Body of pancreas (tissue), 4 donors: Measurements from ENCODE around the gene ENPP3. TPM values are rescaled to one million over a fixed set of nuclear protein-coding genes. Genes with fewer than 3 reads are reported as not detected.

ENCODE experiments used
- ATAC-seq: fragments of 150-250 bp; one replicate; pipeline ENCODE4 v1.9.1; 2016
- DNase-seq, 4 donors: peaks; one replicate each; pipeline ENCODE4 v3.0.0-alpha.2; 2019
- H3K27ac ChIP-seq, 4 donors: fragments of 200-600 bp; sonication (generic); 1 replicate in 3 of 4; 2 replicates in 1 of 4; pipeline versions ENCODE4 v1.5.1 to v1.6.1; 2016 to 2019; ENCODE audit warnings: mild to moderate bottlenecking in 1 of 4, mixed read lengths in 1 of 4, moderate library complexity in 1 of 4
- H3K27me3 ChIP-seq, 2 donors: fragments of 200-600 bp; sonication (generic); one replicate each; pipeline ENCODE4 v1.6.0; 2016; ENCODE audit warnings: mild to moderate bottlenecking in 1 of 2
- H3K36me3 ChIP-seq, 2 donors: fragments of 200-600 bp; sonication (generic); replicated peaks in 1 of 2; 2 replicates each; pipeline ENCODE4 v1.5.1; 2016; ENCODE audit warnings: low read depth in 2 of 2; ENCODE audit not compliant: insufficient read depth in 1 of 2
- H3K4me1 ChIP-seq: fragments of 200-600 bp; sonication (generic); one replicate; pipeline ENCODE4 v1.6.0; 2016
- H3K4me3 ChIP-seq, 2 donors: fragments of 200-600 bp; sonication (generic); 1 replicate in 1 of 2; 2 replicates in 1 of 2; pipeline ENCODE4 v1.5.1; 2016 to 2019
- H3K9me3 ChIP-seq, 3 donors: fragments of 200-600 bp; sonication (generic); 1 replicate in 2 of 3; 2 replicates in 1 of 3; pipeline ENCODE4 v1.5.1; 2016
- POLR2A ChIP-seq, 3 donors: fragments of 450-650 bp; IDR thresholded peaks; one replicate each; pipeline ENCODE4 v1.6.1; 2016; ENCODE audit warnings: antibody characterized with exemption in 3 of 3, mild to moderate bottlenecking in 2 of 3
- WGBS, 2 donors: methylation state at CpG; one replicate each; pipeline ENCODE4 v1.1.5; 2017; 5-methylcytosine and 5-hydroxymethylcytosine counted together
- intact Hi-C: fragments of 100-400 bp; cut with DNase I; formaldehyde crosslinking; loops from one replicate; pipeline ENCODE4 v1.15.1; 2023
- total RNA-seq, 2 donors: library from RNA; depleted of rRNA; stranded (reverse); fragments of >200 nt; gene quantifications; one replicate each; pipeline ENCODE4 v1.1.0, GENCODE V29; 2016
- TF ChIP-seq, protein P1 (sequence below), 7 experiments: fragments of 450-650 bp in 4 of 7; fragments of 200-600 bp in 3 of 7; sonication (generic) in 3 of 7; IDR thresholded peaks; one replicate each; pipeline ENCODE4 v1.5.1; 2016 to 2019; ENCODE audit warnings: antibody characterized with exemption in 7 of 7

The ENPP3 gene
- total RNA-seq, 2 donors from 2014 or later = 0.26 TPM; not detected in 1

DNA sequence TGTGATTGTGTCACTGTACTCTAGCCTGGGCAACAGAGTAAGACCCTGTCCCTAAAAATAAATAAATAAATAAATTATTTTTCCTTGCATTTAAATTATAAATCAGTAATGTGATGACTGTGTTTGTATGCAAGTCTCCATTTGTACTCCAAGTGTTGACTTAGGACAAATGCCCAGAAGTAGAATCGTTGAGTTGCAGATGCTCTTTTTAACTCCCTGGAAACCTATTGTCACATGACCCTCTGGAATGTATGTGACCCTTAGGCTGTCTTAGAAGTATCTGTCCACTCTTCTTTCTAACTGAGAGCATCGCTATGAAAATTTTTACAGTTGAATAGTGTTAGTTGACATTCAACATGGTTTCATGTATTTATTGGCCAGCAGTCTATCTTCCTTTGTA, 45.3 kb downstream of the ENPP3 start:
- WGBS, 2 donors = 49 to 53% methylated on average over 2 of the region's 2 CpGs

DNA sequence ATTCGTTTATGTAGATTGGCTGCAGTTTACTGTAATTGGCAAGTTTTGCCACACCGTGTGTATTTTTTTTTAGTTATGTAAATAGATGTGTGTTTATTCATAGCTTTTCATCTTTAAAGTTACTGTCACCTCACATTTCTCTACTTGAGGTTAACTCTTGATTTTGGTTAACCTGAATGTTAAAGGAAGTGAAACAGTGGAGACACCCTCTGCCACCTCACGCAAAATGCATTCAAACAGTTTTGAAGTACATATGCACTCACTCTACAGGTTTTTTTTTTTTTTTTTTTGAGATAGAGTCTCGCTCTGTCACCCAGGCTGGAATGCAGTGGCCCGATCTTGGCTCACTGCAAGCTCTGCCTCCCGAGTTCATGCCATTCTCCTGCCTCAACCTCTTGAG, 46.4 kb downstream of the ENPP3 start:
- no peaks in the 10 kb centered on the region for H3K9me3 ChIP-seq
- H3K27me3 ChIP-seq = no peaks in the 10 kb centered on the region
- no peaks in the 10 kb centered on the region for H3K4me1 ChIP-seq
- DNase-seq (no peak), ATAC-seq (no peak)
- TF ChIP-seq, protein P1, sequence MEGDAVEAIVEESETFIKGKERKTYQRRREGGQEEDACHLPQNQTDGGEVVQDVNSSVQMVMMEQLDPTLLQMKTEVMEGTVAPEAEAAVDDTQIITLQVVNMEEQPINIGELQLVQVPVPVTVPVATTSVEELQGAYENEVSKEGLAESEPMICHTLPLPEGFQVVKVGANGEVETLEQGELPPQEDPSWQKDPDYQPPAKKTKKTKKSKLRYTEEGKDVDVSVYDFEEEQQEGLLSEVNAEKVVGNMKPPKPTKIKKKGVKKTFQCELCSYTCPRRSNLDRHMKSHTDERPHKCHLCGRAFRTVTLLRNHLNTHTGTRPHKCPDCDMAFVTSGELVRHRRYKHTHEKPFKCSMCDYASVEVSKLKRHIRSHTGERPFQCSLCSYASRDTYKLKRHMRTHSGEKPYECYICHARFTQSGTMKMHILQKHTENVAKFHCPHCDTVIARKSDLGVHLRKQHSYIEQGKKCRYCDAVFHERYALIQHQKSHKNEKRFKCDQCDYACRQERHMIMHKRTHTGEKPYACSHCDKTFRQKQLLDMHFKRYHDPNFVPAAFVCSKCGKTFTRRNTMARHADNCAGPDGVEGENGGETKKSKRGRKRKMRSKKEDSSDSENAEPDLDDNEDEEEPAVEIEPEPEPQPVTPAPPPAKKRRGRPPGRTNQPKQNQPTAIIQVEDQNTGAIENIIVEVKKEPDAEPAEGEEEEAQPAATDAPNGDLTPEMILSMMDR (IDR thresholded peaks at IDR 0.05) = no peak
- TF ChIP-seq POLR2A (IDR thresholded peaks at IDR 0.05) = no peak
- no peak overlapping the region for H3K4me3 ChIP-seq
- WGBS, 2 donors = 62 to 70% methylated on average over 6 of the region's 6 CpGs
- no peak overlapping the region for H3K27ac ChIP-seq
- H3K36me3 ChIP-seq = no peaks in the 10 kb centered on the region
- intact Hi-C loops = no loop called here

More for the DNA sequence above, 45.3 kb downstream of the ENPP3 start:
- Histone ChIP-seq H3K9me3 (no peaks in the 10 kb centered on the region), H3K27me3 (no peaks in the 10 kb centered on the region), H3K27ac (no peak overlapping the region), H3K36me3 (no peaks in the 10 kb centered on the region), H3K4me1 (no peaks in the 10 kb centered on the region), H3K4me3 (no peak overlapping the region)
- no peak for DNase-seq
- no peak for ATAC-seq
- intact Hi-C loops = no loop called here
- no peak for TF ChIP-seq POLR2A (IDR thresholded peaks at IDR 0.05)
- TF ChIP-seq, protein P1 (IDR thresholded peaks at IDR 0.05) = no peak

DNA sequence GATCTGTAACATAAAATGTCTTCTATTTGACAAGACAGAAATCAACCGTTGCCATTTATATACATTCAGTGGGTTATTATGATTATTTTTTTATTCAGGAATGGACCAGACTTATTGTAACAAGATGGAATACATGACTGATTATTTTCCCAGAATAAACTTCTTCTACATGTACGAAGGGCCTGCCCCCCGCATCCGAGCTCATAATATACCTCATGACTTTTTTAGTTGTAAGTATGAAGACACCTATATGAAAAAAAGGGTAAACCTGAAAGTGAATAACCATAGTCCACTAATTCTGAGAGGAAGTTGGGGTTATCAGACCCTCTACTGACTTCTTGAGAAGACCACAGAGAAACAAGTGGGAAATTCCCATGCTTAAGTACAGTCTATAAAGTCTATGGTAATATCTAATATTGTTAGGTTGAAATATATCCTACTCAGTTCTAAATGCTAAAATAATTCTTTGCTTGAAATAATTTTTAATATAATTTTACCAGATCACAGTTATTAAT, 48.2 kb downstream of the ENPP3 start:
- no peaks in the 10 kb centered on the region for H3K27me3 ChIP-seq
- DNase-seq = no peak
- 82 to 85% methylated on average over 4 of the region's 4 CpGs for WGBS, 2 donors
- no peak overlapping the region for H3K27ac ChIP-seq
- no peak overlapping the region for H3K4me3 ChIP-seq
- TF ChIP-seq, protein P1 (IDR thresholded peaks at IDR 0.05) = no peak
- TF ChIP-seq POLR2A (IDR thresholded peaks at IDR 0.05) = no peak
- H3K4me1 ChIP-seq = no peaks in the 10 kb centered on the region
- no peaks in the 10 kb centered on the region for H3K36me3 ChIP-seq
- no peaks in the 10 kb centered on the region for H3K9me3 ChIP-seq
- intact Hi-C loops = no loop called here
- no peak for ATAC-seq

DNA sequence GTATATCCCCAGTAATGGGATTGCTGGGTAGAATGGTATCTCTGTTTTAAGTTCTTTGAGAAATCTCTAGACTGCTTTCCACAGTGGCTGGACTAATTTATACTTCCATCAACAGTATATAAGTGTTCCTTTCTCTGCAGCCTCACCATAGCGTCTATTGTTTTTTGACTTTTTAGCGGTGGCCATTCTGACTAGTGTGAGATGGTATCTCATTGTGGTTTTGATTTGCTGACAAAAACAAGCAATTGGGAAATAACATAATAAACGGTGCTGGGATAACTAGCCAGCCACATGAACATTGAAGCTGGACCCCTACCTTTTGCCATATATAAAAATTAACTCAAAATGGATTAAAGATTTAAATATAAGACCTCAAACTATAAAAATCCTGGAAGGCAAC, 49.9 kb downstream of the ENPP3 start:
- H3K4me3 ChIP-seq = no peak overlapping the region
- H3K36me3 ChIP-seq = no peaks in the 10 kb centered on the region
- TF ChIP-seq, protein P1 (IDR thresholded peaks at IDR 0.05) = no peak
- TF ChIP-seq POLR2A (IDR thresholded peaks at IDR 0.05) = no peak
- H3K9me3 ChIP-seq = no peaks in the 10 kb centered on the region
- H3K4me1 ChIP-seq = no peaks in the 10 kb centered on the region
- H3K27me3 ChIP-seq = no peaks in the 10 kb centered on the region
- intact Hi-C loops = no loop called here
- no peak overlapping the region for H3K27ac ChIP-seq
- ATAC-seq (no peak), DNase-seq (no peak)
- 75 to 80% methylated on average over 3 of the region's 3 CpGs for WGBS, 2 donors

DNA sequence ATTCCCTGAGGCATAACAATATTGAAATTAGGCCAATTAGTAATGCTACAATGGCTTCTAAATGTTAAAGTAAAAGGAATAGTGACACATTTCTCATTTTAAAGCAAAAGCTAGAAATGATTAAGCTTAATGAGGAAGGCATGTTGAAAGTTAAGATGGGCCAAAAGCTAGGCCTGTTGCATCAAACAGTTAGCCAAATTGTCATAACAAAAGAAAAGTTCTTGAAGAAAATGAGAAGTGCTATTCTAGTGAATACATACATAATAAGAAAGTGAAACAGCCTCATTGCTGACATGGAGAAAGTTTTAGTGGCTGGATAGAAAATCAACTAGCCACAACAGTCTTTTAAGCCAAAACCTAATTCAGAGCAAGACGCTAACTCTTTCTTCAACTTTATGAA, 51.2 kb downstream of the ENPP3 start:
- 82 to 96% methylated on average over 1 of the region's 1 CpG for WGBS, 2 donors
- H3K4me1 ChIP-seq = no peaks in the 10 kb centered on the region
- ATAC-seq (no peak), DNase-seq (no peak)
- no peak for TF ChIP-seq POLR2A (IDR thresholded peaks at IDR 0.05)
- TF ChIP-seq, protein P1 (IDR thresholded peaks at IDR 0.05) = no peak
- H3K9me3 ChIP-seq = no peaks in the 10 kb centered on the region
- no peaks in the 10 kb centered on the region for H3K27me3 ChIP-seq
- no peaks in the 10 kb centered on the region for H3K36me3 ChIP-seq
- H3K27ac ChIP-seq = no peak overlapping the region
- H3K4me3 ChIP-seq = no peak overlapping the region
- intact Hi-C loops = no loop called here
